Measurements from ENCODE around the gene KIF1B. TPM values are rescaled to one million over a fixed set of nuclear protein-coding genes. Genes with fewer than 3 reads are reported as not detected.
A peak's percentile ranks its signal among the peaks of the same experiment; 100 is the strongest.
"Not testable (repeated sequence)": the region's sequence is repeated elsewhere in the genome, so short reads cannot be mapped to it uniquely, and the experiment has no call there.

KIF1B gene
- total RNA-seq, 8 experiments from 2014 or later, result 17.4 to 179 (median 157) TPM

GRCh38 chr1:10398278-10398733 lies 187.9 kb downstream of the KIF1B start:
- in situ Hi-C loops (cut with MboI; ENCODE audit: low pct_unique_long_range_greater_than_20kb in 2 of 9, low sequenced_read_pairs in 9 of 9, unreplicated experiment in 9 of 9), result no loop called here
- peaks cover 10 to 14% of the 10 kb centered on the region in 2 donors for H3K4me1 ChIP-seq (replicated peaks in 1 of 2)
- WGBS, 10 experiments, result 0 to 20% (median 3%) methylated on average over 1 to 31 of the region's 34 CpGs; no CpG with 5 or more reads in 3 of the 10 experiments
- peak overlapping the region; percentile 8 to 37 for H3K27ac ChIP-seq
- H3K4me3 ChIP-seq, result peak overlapping the region; percentile 75 to 92 (median 79)
- no peak for ATAC-seq (replicated peaks in 6 of 8)

GRCh38 chr1:10398734-10399443 lies 188.5 kb downstream of the KIF1B start, which contains the start of gene PGD:
PGD (plus strand) TSS chr1:10399064; CDS start chr1:10399118, 54 bp downstream.
- Histone ChIP-seq H3K4me3 (peak within 1 kb of the TSS; percentile 75 to 92 (median 79)), H3K4me1 (replicated peaks in 1 of 2) (peaks cover 10 to 14% of the 10 kb centered on the region in 2 donors), H3K27ac (peak within 1 kb of the TSS; percentile 82 to 95)
- peak; percentile 86 to 93 (median 92) for ATAC-seq (replicated peaks in 6 of 8)
- WGBS, 10 experiments, result 0 to 2% (median 1%) methylated on average over 14 to 38 of the region's 76 CpGs; no CpG with 5 or more reads in 7 of the 10 experiments
- in situ Hi-C loops (cut with MboI; ENCODE audit: low pct_unique_long_range_greater_than_20kb in 2 of 9, low sequenced_read_pairs in 9 of 9, unreplicated experiment in 9 of 9), result no loop called here

- peak in 2 of 8 experiments; percentile 1 for ATAC-seq (replicated peaks in 6 of 8)
- Histone ChIP-seq H3K4me3 (peak overlapping the region; percentile 75 to 92 (median 79)), H3K27ac (peak overlapping the region; percentile 82 to 95), H3K4me1 (replicated peaks in 1 of 2) (peaks cover 10 to 14% of the 10 kb centered on the region in 2 donors)
- WGBS, 10 experiments, result 0 to 2% (median 0%) methylated on average over 3 to 31 of the region's 42 CpGs; no CpG with 5 or more reads in 2 of the 10 experiments
- in situ Hi-C loops (cut with MboI; ENCODE audit: low pct_unique_long_range_greater_than_20kb in 2 of 9, low sequenced_read_pairs in 9 of 9, unreplicated experiment in 9 of 9), result no loop called here
Measured at GRCh38 chr1:10399444-10399941, 189.1 kb downstream of the KIF1B start.

GRCh38 chr1:10400013-10400412 lies 189.6 kb downstream of the KIF1B start:
- peak overlapping the region; percentile 75 to 92 (median 79) for H3K4me3 ChIP-seq
- WGBS, 10 experiments, result 0 to 50% (median 13%) methylated on average over 2 to 8 of the region's 8 CpGs; no CpG with 5 or more reads in 1 of the 10 experiments
- H3K4me1 ChIP-seq (replicated peaks in 1 of 2), result peaks cover 10 to 14% of the 10 kb centered on the region in 2 donors
- in situ Hi-C loops (cut with MboI; ENCODE audit: low pct_unique_long_range_greater_than_20kb in 2 of 9, low sequenced_read_pairs in 9 of 9, unreplicated experiment in 9 of 9), result loop anchor here in 2 of 9 experiments (25.0 kb wide), 2 partner anchors 463 to 513 kb away; partner anchors contain the start of genes LZIC (in 1 of the 2) and NMNAT1 (in 1 of the 2)
- ATAC-seq (replicated peaks in 6 of 8), result no peak
- H3K27ac ChIP-seq, result no peak overlapping the region

- peaks cover 10 to 14% of the 10 kb centered on the region in 2 donors for H3K4me1 ChIP-seq (replicated peaks in 1 of 2)
- H3K27ac ChIP-seq, result no peak overlapping the region
- 0 to 100% (median 76%) methylated on average over 1 of the region's 1 CpG; no CpG with 5 or more reads in 2 of the 10 experiments for WGBS, 10 experiments
- ATAC-seq (replicated peaks in 6 of 8), result no peak
- in situ Hi-C loops (cut with MboI; ENCODE audit: low pct_unique_long_range_greater_than_20kb in 2 of 9, low sequenced_read_pairs in 9 of 9, unreplicated experiment in 9 of 9), result loop anchor here in 2 of 9 experiments (25.0 kb wide), 2 partner anchors 464 to 514 kb away; partner anchors contain the start of genes LZIC (in 1 of the 2) and NMNAT1 (in 1 of the 2)
- no peak overlapping the region for H3K4me3 ChIP-seq
Measured at GRCh38 chr1:10401281-10401680, 190.9 kb downstream of the KIF1B start.

GRCh38 chr1:10402729-10403274 lies 192.4 kb downstream of the KIF1B start:
- no peak for ATAC-seq (replicated peaks in 6 of 8)
- peaks cover 10 to 13% of the 10 kb centered on the region in 2 donors for H3K4me1 ChIP-seq (replicated peaks in 1 of 2)
- no peak overlapping the region for H3K4me3 ChIP-seq
- WGBS, 10 experiments, result 93 to 100% (median 97%) methylated on average over 2 to 9 of the region's 9 CpGs; no CpG with 5 or more reads in 2 of the 10 experiments
- in situ Hi-C loops (cut with MboI; ENCODE audit: low pct_unique_long_range_greater_than_20kb in 2 of 9, low sequenced_read_pairs in 9 of 9, unreplicated experiment in 9 of 9), result loop anchor here in 2 of 9 experiments (25.0 kb wide), 2 partner anchors 466 to 516 kb away; partner anchors contain the start of genes LZIC (in 1 of the 2) and NMNAT1 (in 1 of the 2)
- H3K27ac ChIP-seq, result no peak overlapping the region

GRCh38 chr1:10407201-10407600 lies 196.8 kb downstream of the KIF1B start:
- in situ Hi-C loops (cut with MboI; ENCODE audit: low pct_unique_long_range_greater_than_20kb in 2 of 9, low sequenced_read_pairs in 9 of 9, unreplicated experiment in 9 of 9), result loop anchor here in 2 of 9 experiments (25.0 kb wide), 2 partner anchors 470 to 520 kb away; partner anchors contain the start of genes LZIC (in 1 of the 2) and NMNAT1 (in 1 of the 2)
- Histone ChIP-seq H3K4me1 (replicated peaks in 1 of 2) (no peaks in the 10 kb centered on the region), H3K4me3 (no peak overlapping the region), H3K27ac (no peak overlapping the region)
- 90 to 100% (median 100%) methylated on average over 1 to 2 of the region's 2 CpGs; no CpG with 5 or more reads in 4 of the 10 experiments for WGBS, 10 experiments
- no peak for ATAC-seq (replicated peaks in 6 of 8)

- Histone ChIP-seq H3K27ac (no peak overlapping the region), H3K4me3 (no peak overlapping the region), H3K4me1 (replicated peaks in 1 of 2) (no peaks in the 10 kb centered on the region)
- ATAC-seq (replicated peaks in 6 of 8), result peak in 6 of 8 experiments; percentile 11 to 81 (median 28)
- in situ Hi-C loops (cut with MboI; ENCODE audit: low pct_unique_long_range_greater_than_20kb in 2 of 9, low sequenced_read_pairs in 9 of 9, unreplicated experiment in 9 of 9), result loop anchor here in 2 of 9 experiments (25.0 kb wide), 2 partner anchors 478 to 528 kb away; partner anchors contain the start of genes LZIC (in 1 of the 2) and NMNAT1 (in 1 of the 2)
- 75 to 100% (median 87%) methylated on average over 1 to 5 of the region's 6 CpGs for WGBS, 10 experiments
Measured at GRCh38 chr1:10415211-10415930, 205.0 kb downstream of the KIF1B start.

GRCh38 chr1:10415967-10416366 lies 205.6 kb downstream of the KIF1B start:
- in situ Hi-C loops (cut with MboI; ENCODE audit: low pct_unique_long_range_greater_than_20kb in 2 of 9, low sequenced_read_pairs in 9 of 9, unreplicated experiment in 9 of 9), result loop anchor here in 2 of 9 experiments (25.0 kb wide), 2 partner anchors 479 to 529 kb away; partner anchors contain the start of genes LZIC (in 1 of the 2) and NMNAT1 (in 1 of the 2)
- not testable (repeated sequence) for H3K4me1 ChIP-seq (replicated peaks in 1 of 2); H3K27ac ChIP-seq; ATAC-seq (replicated peaks in 6 of 8); H3K4me3 ChIP-seq
- 86 to 100% (median 100%) methylated on average over 1 of the region's 1 CpG; no CpG with 5 or more reads in 2 of the 10 experiments for WGBS, 10 experiments

GRCh38 chr1:10418741-10419140 lies 208.4 kb downstream of the KIF1B start:
- not testable (repeated sequence) for H3K4me1 ChIP-seq (replicated peaks in 1 of 2); H3K4me3 ChIP-seq; H3K27ac ChIP-seq
- ATAC-seq (replicated peaks in 6 of 8), result peak in 1 of 8 experiments; percentile 2
- 75 to 100% (median 100%) methylated on average over 2 to 8 of the region's 8 CpGs; no CpG with 5 or more reads in 1 of the 10 experiments for WGBS, 10 experiments
- in situ Hi-C loops (cut with MboI; ENCODE audit: low pct_unique_long_range_greater_than_20kb in 2 of 9, low sequenced_read_pairs in 9 of 9, unreplicated experiment in 9 of 9), result loop anchor here in 2 of 9 experiments (25.0 kb wide), 2 partner anchors 481 to 531 kb away; partner anchors contain the start of genes LZIC (in 1 of the 2) and NMNAT1 (in 1 of the 2)

- in situ Hi-C loops (cut with MboI; ENCODE audit: low pct_unique_long_range_greater_than_20kb in 2 of 9, low sequenced_read_pairs in 9 of 9, unreplicated experiment in 9 of 9), result loop anchor here in 2 of 9 experiments (25.0 kb wide), 2 partner anchors 482 to 532 kb away; partner anchors contain the start of genes LZIC (in 1 of the 2) and NMNAT1 (in 1 of the 2)
- peak in 2 of 8 experiments; percentile 28 to 31 for ATAC-seq (replicated peaks in 6 of 8)
- no peak overlapping the region for H3K27ac ChIP-seq
- 93 to 100% (median 98%) methylated on average over 2 to 14 of the region's 15 CpGs; no CpG with 5 or more reads in 3 of the 10 experiments for WGBS, 10 experiments
- H3K4me3 ChIP-seq, result no peak overlapping the region
- no peaks in the 10 kb centered on the region for H3K4me1 ChIP-seq (replicated peaks in 1 of 2)
Measured at GRCh38 chr1:10419351-10419750, 209.0 kb downstream of the KIF1B start.

All from motor neuron (in vitro differentiated cells).